Sigmoid colon (tissue), 7 donors: ENCODE results near the gene XPA. TPM values are rescaled to one million over a fixed set of nuclear protein-coding genes. Genes with fewer than 3 reads are reported as not detected.

Experiments used
- DNase-seq: peaks from one replicate; pipeline ENCODE4 v3.0.0-alpha.2; 2019
- H3K27ac ChIP-seq, 4 donors: fragments of 200-600 bp; sonication (generic); one replicate each; pipeline ENCODE4 v1.5.1; 2016 to 2019; ENCODE audit warnings: mild to moderate bottlenecking in 1 of 4
- H3K27me3 ChIP-seq, 3 donors: fragments of 200-600 bp; sonication (generic); one replicate each; pipeline ENCODE4 v1.5.1; 2019; ENCODE audit warnings: mild to moderate bottlenecking in 1 of 3
- H3K36me3 ChIP-seq, 4 donors: fragments of 200-600 bp; sonication (generic); one replicate each; pipeline ENCODE4 v1.5.1; 2016 to 2019
- H3K4me1 ChIP-seq, 4 donors: fragments of 200-600 bp; sonication (generic); one replicate each; pipeline ENCODE4 v1.5.1; 2017 to 2019
- H3K4me3 ChIP-seq, 4 donors: fragments of 200-600 bp; sonication (generic); one replicate each; pipeline ENCODE4 v1.5.1; 2017 to 2019; ENCODE audit warnings: mild to moderate bottlenecking in 2 of 4, moderate library complexity in 1 of 4
- H3K9me3 ChIP-seq, 4 donors: fragments of 200-600 bp in 3 of 4; sonication (generic) in 3 of 4; one replicate each; pipeline versions ENCODE4 v1.5.1 to v1.6.1; 2013 to 2019
- EP300 ChIP-seq, 4 donors: sonication (generic); formaldehyde crosslinking; IDR thresholded peaks; one replicate each; pipeline ENCODE4 v1.6.1; 2017; ENCODE audit warnings: antibody characterized with exemption in 4 of 4
- POLR2A ChIP-seq, 2 donors: fragments of 450-650 bp; IDR thresholded peaks; one replicate each; pipeline ENCODE4 v1.6.1; 2016; ENCODE audit warnings: antibody characterized with exemption in 2 of 2, mild to moderate bottlenecking in 2 of 2, moderate library complexity in 2 of 2
- POLR2AphosphoS5 ChIP-seq, 4 donors: sonication (generic); formaldehyde crosslinking; IDR thresholded peaks; one replicate each; pipeline ENCODE4 v1.6.1; 2017; ENCODE audit warnings: antibody characterized with exemption in 4 of 4
- WGBS, 2 donors: extraction: QIAGEN DNeasy Blood & Tissue Kit; methylation state at CpG; one replicate each; pipeline ENCODE4 v1.1.7; 2013; 5-methylcytosine and 5-hydroxymethylcytosine counted together
- intact Hi-C: fragments of 100-400 bp; cut with DNase I; formaldehyde crosslinking; loops from one replicate; pipeline ENCODE4 v1.15.1; 2023
- polyA plus RNA-seq, 3 donors: library from polyadenylated mRNA; stranded (reverse); fragments of 200-250 nt; gene quantifications; one replicate each; pipeline ENCODE4 v1.2.3, GENCODE V29; 2013
- total RNA-seq, 4 donors: library from RNA; depleted of rRNA; stranded (reverse); fragments of >200 nt; gene quantifications; one replicate each; pipeline ENCODE4 v1.1.0, GENCODE V29; 2016
- TF ChIP-seq, protein P1 (sequence below), 4 experiments: fragments of 450-650 bp in 3 of 4; fragments of 200-600 bp in 1 of 4; IDR thresholded peaks; one replicate each; pipeline ENCODE4 v1.5.1; 2016 to 2019; ENCODE audit warnings: antibody characterized with exemption in 4 of 4, mild to moderate bottlenecking in 3 of 4, moderate library complexity in 2 of 4
- donor health status: healthy with polysubstance abuse.
- donor health status: Bipolar disorder and iron deficiency.
- donor health status: healthy.

XPA gene
- total and polyA plus RNA-seq, 7 donors: 8.8 to 33.2 (median 21.7) TPM

DNA sequence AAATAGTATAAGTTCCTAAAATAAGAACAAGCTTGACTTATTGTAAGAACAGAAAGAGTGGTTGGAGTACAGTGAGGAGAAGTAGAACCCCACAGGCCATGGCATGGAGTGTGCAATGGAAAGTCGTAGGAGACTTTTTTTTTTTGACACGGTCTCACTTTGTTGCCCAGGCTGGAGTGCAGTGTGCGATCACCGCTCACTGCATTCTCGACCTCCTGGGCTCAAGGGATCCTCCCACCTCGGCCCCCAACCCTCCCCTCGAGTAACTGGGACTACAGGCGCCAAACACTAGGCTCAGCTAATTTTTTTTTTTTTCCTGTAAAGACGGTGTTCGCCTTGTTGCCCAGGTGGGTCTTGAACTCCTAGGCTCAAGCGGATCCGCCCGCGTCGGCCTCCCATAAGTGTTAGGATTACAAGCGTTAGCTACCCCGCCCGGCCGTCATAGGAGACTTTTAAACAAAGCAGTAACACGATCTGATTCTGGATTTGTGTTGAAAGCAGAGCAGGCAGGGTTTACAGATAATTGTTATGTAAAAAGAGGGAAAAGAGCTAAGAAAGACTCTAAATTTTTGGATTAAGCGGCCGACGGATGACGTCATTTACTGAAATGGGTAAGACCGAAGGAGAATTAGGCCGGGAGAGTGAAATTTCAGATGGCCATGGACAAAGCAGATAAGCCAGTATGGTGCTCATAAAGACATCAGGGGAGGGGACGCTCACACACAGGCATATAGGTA lies 64.7 kb downstream of the XPA start:
- DNase-seq: peak; percentile 86
- H3K4me1 ChIP-seq: peaks cover 0 to 66% (median 51%) of the 10 kb centered on the region in 4 donors

DNA sequence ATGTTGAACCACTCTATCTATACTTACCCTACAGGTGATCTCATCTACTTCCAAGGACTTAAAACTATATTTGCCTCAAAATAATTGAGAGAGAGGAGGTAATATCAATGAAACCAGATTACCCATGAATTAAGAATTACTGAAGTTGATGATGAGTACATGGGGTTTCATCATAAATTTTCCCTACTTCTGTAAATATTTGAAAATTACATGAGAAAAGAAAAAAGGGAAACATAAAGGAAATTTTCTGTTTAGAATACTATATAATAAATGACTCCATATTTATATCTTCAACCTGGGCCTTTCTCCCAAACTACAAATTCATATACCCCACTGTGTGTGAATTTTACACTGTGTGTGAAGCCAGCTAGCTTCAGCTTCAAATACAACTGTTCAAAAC lies 66.5 kb downstream of the XPA start:
- TF ChIP-seq POLR2AphosphoS5 (IDR thresholded peaks at IDR 0.05) (no peak), POLR2A (IDR thresholded peaks at IDR 0.05) (no peak), EP300 (IDR thresholded peaks at IDR 0.05) (no peak)
- TF ChIP-seq, protein P1, sequence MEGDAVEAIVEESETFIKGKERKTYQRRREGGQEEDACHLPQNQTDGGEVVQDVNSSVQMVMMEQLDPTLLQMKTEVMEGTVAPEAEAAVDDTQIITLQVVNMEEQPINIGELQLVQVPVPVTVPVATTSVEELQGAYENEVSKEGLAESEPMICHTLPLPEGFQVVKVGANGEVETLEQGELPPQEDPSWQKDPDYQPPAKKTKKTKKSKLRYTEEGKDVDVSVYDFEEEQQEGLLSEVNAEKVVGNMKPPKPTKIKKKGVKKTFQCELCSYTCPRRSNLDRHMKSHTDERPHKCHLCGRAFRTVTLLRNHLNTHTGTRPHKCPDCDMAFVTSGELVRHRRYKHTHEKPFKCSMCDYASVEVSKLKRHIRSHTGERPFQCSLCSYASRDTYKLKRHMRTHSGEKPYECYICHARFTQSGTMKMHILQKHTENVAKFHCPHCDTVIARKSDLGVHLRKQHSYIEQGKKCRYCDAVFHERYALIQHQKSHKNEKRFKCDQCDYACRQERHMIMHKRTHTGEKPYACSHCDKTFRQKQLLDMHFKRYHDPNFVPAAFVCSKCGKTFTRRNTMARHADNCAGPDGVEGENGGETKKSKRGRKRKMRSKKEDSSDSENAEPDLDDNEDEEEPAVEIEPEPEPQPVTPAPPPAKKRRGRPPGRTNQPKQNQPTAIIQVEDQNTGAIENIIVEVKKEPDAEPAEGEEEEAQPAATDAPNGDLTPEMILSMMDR (IDR thresholded peaks at IDR 0.05): no peak
- peaks cover 0 to 2% (median 0%) of the 10 kb centered on the region in 4 donors for H3K36me3 ChIP-seq
- intact Hi-C loops: loop anchor here (10.0 kb wide), 1 partner anchor 776 kb away; the partner anchor contains the start of gene ZNF782
- H3K4me3 ChIP-seq: no peak overlapping the region
- no peaks in the 10 kb centered on the region for H3K9me3 ChIP-seq
- peaks cover 0 to 56% (median 46%) of the 10 kb centered on the region in 4 donors for H3K4me1 ChIP-seq
- peak overlapping the region in 1 of 4 donors; percentile 91 for H3K27ac ChIP-seq
- DNase-seq: no peak
- H3K27me3 ChIP-seq: no peaks in the 10 kb centered on the region

More for the DNA sequence above, 64.7 kb downstream of the XPA start:
- Histone ChIP-seq H3K27me3 (no peaks in the 10 kb centered on the region), H3K4me3 (peak overlapping the region; percentile 73 to 91 (median 79)), H3K9me3 (no peaks in the 10 kb centered on the region), H3K27ac (peak overlapping the region; percentile 85 to 98 (median 94)), H3K36me3 (no peaks in the 10 kb centered on the region)
- no peak for TF ChIP-seq POLR2AphosphoS5 (IDR thresholded peaks at IDR 0.05)
- TF ChIP-seq, protein P1 (IDR thresholded peaks at IDR 0.05): no peak
- WGBS, 2 donors: 1 to 2% methylated on average over 27 of the region's 27 CpGs
- intact Hi-C loops: loop anchor here (2.0 to 10.0 kb wide), 3 partner anchors 290 to 778 kb away; partner anchors contain the start of genes ANP32B, TRMO and ZNF782

DNA sequence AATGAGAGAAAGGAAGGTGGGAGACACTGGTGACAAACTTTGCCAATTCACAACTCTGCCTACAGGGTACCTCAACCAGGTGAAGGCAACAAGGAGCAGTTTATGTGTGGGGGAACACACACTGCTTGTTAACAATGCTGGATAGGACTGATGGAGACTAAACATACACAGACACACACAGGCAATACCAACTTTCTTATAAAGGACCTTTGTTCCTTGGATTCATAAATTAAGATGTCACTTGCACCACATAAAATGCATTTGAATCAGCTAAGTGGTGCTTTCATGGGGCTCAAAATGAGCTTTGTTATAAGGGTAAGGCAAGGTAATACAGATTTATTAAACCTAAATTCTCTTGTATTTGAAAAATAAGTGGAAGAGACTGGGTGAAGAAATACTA lies 68.0 kb downstream of the XPA start:
- H3K36me3 ChIP-seq: peaks cover 0 to 17% (median 3%) of the 10 kb centered on the region in 4 donors
- no peaks in the 10 kb centered on the region for H3K9me3 ChIP-seq
- no peak overlapping the region for H3K4me3 ChIP-seq
- no peak for DNase-seq
- H3K27me3 ChIP-seq: no peaks in the 10 kb centered on the region
- TF ChIP-seq POLR2AphosphoS5 (IDR thresholded peaks at IDR 0.05) (no peak), POLR2A (IDR thresholded peaks at IDR 0.05) (no peak), EP300 (IDR thresholded peaks at IDR 0.05) (no peak)
- TF ChIP-seq, protein P1 (IDR thresholded peaks at IDR 0.05): no peak
- intact Hi-C loops: no loop called here
- peak overlapping the region in 1 of 4 donors; percentile 4 for H3K27ac ChIP-seq
- peaks cover 0 to 42% (median 33%) of the 10 kb centered on the region in 4 donors for H3K4me1 ChIP-seq

DNA sequence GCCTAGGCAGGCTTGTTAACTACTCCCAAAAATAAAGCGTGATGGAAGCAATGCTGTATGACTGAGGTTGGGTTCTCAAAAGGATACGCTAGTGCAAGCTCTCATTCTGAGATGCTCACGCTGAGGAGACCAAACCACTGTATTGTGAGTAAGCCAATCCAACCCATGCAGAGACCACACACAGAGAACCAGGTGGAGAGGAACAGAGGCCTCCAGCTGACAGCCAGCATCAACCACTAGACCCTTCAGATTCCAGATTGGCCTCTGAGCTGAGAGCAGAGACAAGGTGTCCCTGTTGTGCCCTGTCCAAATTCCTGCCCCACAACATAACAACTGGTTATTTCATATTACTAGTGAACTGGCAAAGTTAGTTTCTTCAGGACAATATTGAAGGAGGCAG lies 68.5 kb downstream of the XPA start:
- Histone ChIP-seq H3K36me3 (peaks cover 0 to 21% (median 3%) of the 10 kb centered on the region in 4 donors), H3K4me3 (no peak overlapping the region), H3K4me1 (peaks cover 0 to 41% (median 33%) of the 10 kb centered on the region in 4 donors), H3K27me3 (no peaks in the 10 kb centered on the region), H3K9me3 (no peaks in the 10 kb centered on the region), H3K27ac (peak overlapping the region in 1 of 4 donors; percentile 4)
- TF ChIP-seq, protein P1 (IDR thresholded peaks at IDR 0.05): no peak
- TF ChIP-seq EP300 (IDR thresholded peaks at IDR 0.05) (no peak), POLR2AphosphoS5 (IDR thresholded peaks at IDR 0.05) (no peak), POLR2A (IDR thresholded peaks at IDR 0.05) (no peak)
- intact Hi-C loops: no loop called here
- DNase-seq: no peak
- 89 to 96% methylated on average over 3 of the region's 3 CpGs for WGBS, 2 donors
